Measurements from ENCODE around the gene TJP1.

TJP1 gene

GRCh38 chr15:29822100-29822683 is at the start of gene TJP1:
TSS of gene TJP1 (minus strand) at chr15:29822468. CDS start at chr15:29822028, 440 bp downstream.
- no peak for DNase-seq (ENCODE audit: extremely low read depth in 1 of 2, low read depth in 1 of 2)

- DNase-seq (ENCODE audit: extremely low read depth in 1 of 2, low read depth in 1 of 2), result no peak
Observed at GRCh38 chr15:29871401-29871800, 49.1 kb upstream of the TJP1 start.

- DNase-seq (ENCODE audit: extremely low read depth in 1 of 2, low read depth in 1 of 2), result no peak
Observed at GRCh38 chr15:29870495-29871151, 48.4 kb upstream of the TJP1 start.

GRCh38 chr15:29867241-29868000 is 45.2 kb upstream of the TJP1 start:
- no peak for DNase-seq (ENCODE audit: extremely low read depth in 1 of 2, low read depth in 1 of 2)

GRCh38 chr15:29866337-29866736 is 44.1 kb upstream of the TJP1 start:
- DNase-seq (ENCODE audit: extremely low read depth in 1 of 2, low read depth in 1 of 2), result no peak

GRCh38 chr15:29864501-29864900 is 42.2 kb upstream of the TJP1 start:
- DNase-seq (ENCODE audit: extremely low read depth in 1 of 2, low read depth in 1 of 2), result no peak

GRCh38 chr15:29863438-29863837 is 41.2 kb upstream of the TJP1 start:
- no peak for DNase-seq (ENCODE audit: extremely low read depth in 1 of 2, low read depth in 1 of 2)

- DNase-seq (ENCODE audit: extremely low read depth in 1 of 2, low read depth in 1 of 2), result no peak
Observed at GRCh38 chr15:29862271-29862670, 40.0 kb upstream of the TJP1 start.

GRCh38 chr15:29860872-29861271 is 38.6 kb upstream of the TJP1 start:
- no peak for DNase-seq (ENCODE audit: extremely low read depth in 1 of 2, low read depth in 1 of 2)

- no peak for DNase-seq (ENCODE audit: extremely low read depth in 1 of 2, low read depth in 1 of 2)
Observed at GRCh38 chr15:29859973-29860715, 37.9 kb upstream of the TJP1 start.

GRCh38 chr15:29859293-29859692 is 37.0 kb upstream of the TJP1 start:
- no peak for DNase-seq (ENCODE audit: extremely low read depth in 1 of 2, low read depth in 1 of 2)

GRCh38 chr15:29857221-29857789 is 35.0 kb upstream of the TJP1 start:
- no peak for DNase-seq (ENCODE audit: extremely low read depth in 1 of 2, low read depth in 1 of 2)

GRCh38 chr15:29854413-29854812 is 32.1 kb upstream of the TJP1 start:
- no peak for DNase-seq (ENCODE audit: extremely low read depth in 1 of 2, low read depth in 1 of 2)

- DNase-seq (ENCODE audit: extremely low read depth in 1 of 2, low read depth in 1 of 2), result no peak
Observed at GRCh38 chr15:29853211-29853987, 31.1 kb upstream of the TJP1 start.

- DNase-seq (ENCODE audit: extremely low read depth in 1 of 2, low read depth in 1 of 2), result no peak
Observed at GRCh38 chr15:29852201-29852600, 29.9 kb upstream of the TJP1 start.

GRCh38 chr15:29849716-29850115 is 27.4 kb upstream of the TJP1 start:
- no peak for DNase-seq (ENCODE audit: extremely low read depth in 1 of 2, low read depth in 1 of 2)

- no peak for DNase-seq (ENCODE audit: extremely low read depth in 1 of 2, low read depth in 1 of 2)
Observed at GRCh38 chr15:29849218-29849617, 26.9 kb upstream of the TJP1 start.

- no peak for DNase-seq (ENCODE audit: extremely low read depth in 1 of 2, low read depth in 1 of 2)
Observed at GRCh38 chr15:29844290-29844903, 22.1 kb upstream of the TJP1 start.

GRCh38 chr15:29842290-29842689 is 20.0 kb upstream of the TJP1 start:
- DNase-seq (ENCODE audit: extremely low read depth in 1 of 2, low read depth in 1 of 2), result no peak

GRCh38 chr15:29840926-29841325 is 18.7 kb upstream of the TJP1 start:
- no peak for DNase-seq (ENCODE audit: extremely low read depth in 1 of 2, low read depth in 1 of 2)
